GM19328 (cell line): ENCODE measurements around the gene NCKIPSD.
A peak's percentile ranks its signal among the peaks of the same experiment; 100 is the strongest.

Source experiments
- ATAC-seq: cut with Tn5 transposase; IDR thresholded peaks from one replicate; pipeline ENCODE4 v1.9.1; 2021; ENCODE audit warnings: mild to moderate bottlenecking, moderate library complexity; ENCODE audit not compliant: unreplicated experiment

NCKIPSD gene

GRCh38 chr3:48679411-48680391 lies 6.0 kb downstream of the NCKIPSD start:
- no peak for ATAC-seq

GRCh38 chr3:48678566-48679380 lies 6.9 kb downstream of the NCKIPSD start:
- no peak for ATAC-seq

GRCh38 chr3:48678056-48678455 lies 7.7 kb downstream of the NCKIPSD start:
- ATAC-seq = no peak

- ATAC-seq = no peak
Measured at GRCh38 chr3:48674505-48674904, 11.2 kb downstream of the NCKIPSD start.

GRCh38 chr3:48672522-48672921 lies 13.2 kb downstream of the NCKIPSD start:
- no peak for ATAC-seq

GRCh38 chr3:48664929-48665328 lies 20.8 kb downstream of the NCKIPSD start:
- ATAC-seq = no peak

- no peak for ATAC-seq
Measured at GRCh38 chr3:48664313-48664644, 21.4 kb downstream of the NCKIPSD start.

GRCh38 chr3:48663489-48664312 lies 22.0 kb downstream of the NCKIPSD start:
- peak; percentile 88 for ATAC-seq

- no peak for ATAC-seq
Measured at GRCh38 chr3:48662753-48663488, 22.8 kb downstream of the NCKIPSD start, which contains the start of gene CELSR3. Gene CELSR3 (minus strand): TSS chr3:48662886. CDS start chr3:48662634, 252 bp downstream.

- ATAC-seq = no peak
Measured at GRCh38 chr3:48662145-48662752, 23.5 kb downstream of the NCKIPSD start.

- ATAC-seq = no peak
Measured at GRCh38 chr3:48661501-48662144, 24.1 kb downstream of the NCKIPSD start.

- no peak for ATAC-seq
Measured at GRCh38 chr3:48660800-48661400, 24.8 kb downstream of the NCKIPSD start.

- ATAC-seq = no peak
Measured at GRCh38 chr3:48656841-48657281, 28.9 kb downstream of the NCKIPSD start.

- no peak for ATAC-seq
Measured at GRCh38 chr3:48656061-48656840, 29.5 kb downstream of the NCKIPSD start.

- ATAC-seq = no peak
Measured at GRCh38 chr3:48655606-48656005, 30.1 kb downstream of the NCKIPSD start.

GRCh38 chr3:48655063-48655462 lies 30.7 kb downstream of the NCKIPSD start:
- ATAC-seq = no peak

- no peak for ATAC-seq
Measured at GRCh38 chr3:48652923-48653715, 32.6 kb downstream of the NCKIPSD start.
